Panc1 (cell line): ENCODE results near the gene SPHK2. TPM values are rescaled to one million over a fixed set of nuclear protein-coding genes. Genes with fewer than 3 reads are reported as not detected.

Experiments used
- ATAC-seq: fragments of 200-7000 bp; cut with Tn5 transposase; 2 replicates; pipeline ENCODE4 v1.9.1; 2020; ENCODE audit warnings: mild to moderate bottlenecking, moderate library complexity
- BruUV-seq: library from RNA; stranded (reverse); fragments of 400-500 nt; replicated peaks from 2 replicates; lab custom pipeline; 2021; lab: Mats Ljungman, UMichigan
- CTCF ChIA-PET: fragments of 300-600 bp; sonication (Branson Sonifier 250); formaldehyde crosslinking; loops from one replicate; lab custom pipeline; 2022; ENCODE audit warnings: antibody characterized with exemption; lab: Charles Lee
- POLR2A ChIA-PET: fragments of 300-600 bp; sonication (Branson Sonifier 250); formaldehyde crosslinking; loops from one replicate; lab custom pipeline; 2022; ENCODE audit warnings: antibody characterized with exemption; lab: Charles Lee
- DNase-seq: peaks from one replicate; pipeline ENCODE4 v3.0.0-alpha.2; 2010; ENCODE audit warnings: low read depth, low spot score
- H3K27ac ChIP-seq: 2 replicates; pipeline ENCODE4 v1.5.1; 2011; ENCODE audit warnings: mild to moderate bottlenecking, low read length, inconsistent platforms
- H3K27me3 ChIP-seq: fragments of 200-500 bp; sonication (Bioruptor generic); 2 replicates; pipeline ENCODE4 v1.6.0; 2014; ENCODE audit warnings: low read length, inconsistent platforms; ENCODE audit not compliant: control insufficient read depth, insufficient read depth
- H3K36me3 ChIP-seq: fragments of 200-500 bp; sonication (Bioruptor generic); 2 replicates; pipeline ENCODE4 v1.5.1; 2014; ENCODE audit warnings: inconsistent platforms, mild to moderate bottlenecking, low read length, moderate library complexity; ENCODE audit not compliant: control insufficient read depth, insufficient read depth
- H3K4me1 ChIP-seq: 2 replicates; pipeline ENCODE4 v1.5.1; 2011; ENCODE audit warnings: inconsistent platforms, mild to moderate bottlenecking, low read length, moderate library complexity; ENCODE audit not compliant: control insufficient read depth, insufficient read depth
- H3K4me3 ChIP-seq, 2 experiments: 2 replicates each; pipeline ENCODE4 v1.5.1; 2011 to 2012; ENCODE audit warnings: low read depth in 2 of 2, low read length in 2 of 2, mild to moderate bottlenecking in 2 of 2, inconsistent platforms in 1 of 2, moderate library complexity in 1 of 2
- H3K9me3 ChIP-seq: fragments of 200-500 bp; sonication (Bioruptor generic); 2 replicates; pipeline ENCODE4 v1.5.1; 2014; ENCODE audit warnings: low read depth, mild to moderate bottlenecking, inconsistent platforms, low read length, moderate library complexity; ENCODE audit not compliant: control insufficient read depth, insufficient read depth
- CTCF ChIP-seq: fragments of 450-650 bp; IDR thresholded peaks from 2 replicates; pipeline ENCODE4 v1.5.1; 2017; ENCODE audit warnings: mild to moderate bottlenecking
- POLR2AphosphoS5 ChIP-seq: IDR thresholded peaks from 2 replicates; pipeline ENCODE4 v1.6.1; 2012; ENCODE audit warnings: mild to moderate bottlenecking, low read depth, low read length, moderate library complexity
- REST ChIP-seq, 2 experiments: IDR thresholded peaks; 2 replicates each; pipeline ENCODE4 v1.6.1; 2011 to 2012; ENCODE audit warnings: low read depth in 2 of 2, control low read depth in 1 of 2, low read length in 1 of 2, mild to moderate bottlenecking in 1 of 2, moderate library complexity in 1 of 2; ENCODE audit not compliant: insufficient read depth in 1 of 2
- SIN3A ChIP-seq: IDR thresholded peaks from 2 replicates; pipeline ENCODE4 v1.6.1; 2012; ENCODE audit warnings: low read depth, mild to moderate bottlenecking, low read length, moderate library complexity, borderline replicate concordance; ENCODE audit not compliant: insufficient read depth
- TCF7L2 ChIP-seq: IDR thresholded peaks from 2 replicates; pipeline ENCODE4 v1.6.1; 2011; ENCODE audit warnings: mild to moderate bottlenecking, low read depth, low read length, inconsistent platforms
- in situ Hi-C: cut with HindIII; loops from 2 replicates; pipeline ENCODE4 v1.10.0; 2016; ENCODE audit warnings: low sequenced_read_pairs, low pct_unique_long_range_greater_than_20kb
- intact Hi-C: fragments of 100-400 bp; cut with micrococcal nuclease; formaldehyde crosslinking; loops from one replicate; pipeline ENCODE4 v1.10.0; 2022; ENCODE audit not compliant: unreplicated experiment
- total RNA-seq: library from RNA; stranded (reverse); gene quantifications from one replicate; pipeline ENCODE4 v1.2.1, GENCODE V29; 2021; ENCODE audit not compliant: unreplicated experiment

SPHK2 gene
- total RNA-seq, 1 experiment from 2014 or later: 19.5 TPM

GRCh38 chr19:48582168-48582567 lies 37.1 kb upstream of the SPHK2 start:
- ATAC-seq: no peak
- POLR2A ChIA-PET: interaction anchor here (0.5 to 0.6 kb wide), 2 partner anchors 64 to 248 kb away, joined by 4 to 6 read pairs; no protein-coding TSS in a partner anchor
- Histone ChIP-seq H3K27ac (no peak overlapping the region), H3K27me3 (no peaks in the 10 kb centered on the region), H3K4me1 (0 out of 2 replicates have a peak, but pooled peaks cover 4% of the 10 kb centered on the region), H3K4me3 (no peak overlapping the region), H3K9me3 (no peaks in the 10 kb centered on the region), H3K36me3 (no peaks in the 10 kb centered on the region)
- CTCF ChIA-PET: no interaction called here
- in situ Hi-C loops: no loop called here
- no TSS peak for BruUV-seq
- intact Hi-C loops: no loop called here
- DNase-seq: no peak
- TF ChIP-seq POLR2AphosphoS5 (no peak), CTCF (no peak), TCF7L2 (no peak), REST (IDR thresholded peaks at IDR 0.05; ENCODE audit: insufficient read depth in 1 of 2, low read depth in 2 of 2, low read length in 1 of 2) (no peak)

GRCh38 chr19:48587387-48587786 lies 31.9 kb upstream of the SPHK2 start:
- in situ Hi-C loops (no loop called here), intact Hi-C loops (no loop called here)
- Histone ChIP-seq H3K27me3 (no peaks in the 10 kb centered on the region), H3K4me3 (no peak overlapping the region), H3K36me3 (no peaks in the 10 kb centered on the region), H3K4me1 (0 out of 2 replicates have a peak, but pooled peaks cover 4% of the 10 kb centered on the region), H3K27ac (no peak overlapping the region), H3K9me3 (no peaks in the 10 kb centered on the region)
- ChIA-PET POLR2A (no interaction called here), CTCF (interaction anchor here (0.6 kb wide), 1 partner anchor 21 kb away, joined by 9 read pairs; no protein-coding TSS in a partner anchor)
- DNase-seq: no peak
- TF ChIP-seq CTCF (no peak), POLR2AphosphoS5 (no peak), SIN3A (no peak), REST (IDR thresholded peaks at IDR 0.05; ENCODE audit: insufficient read depth in 1 of 2, low read depth in 2 of 2, low read length in 1 of 2) (no peak), TCF7L2 (no peak)
- no TSS peak for BruUV-seq
- no peak for ATAC-seq
